B cell (primary cell): ENCODE measurements around the gene EIF4G1. TPM values are rescaled to one million over a fixed set of nuclear protein-coding genes. Genes with fewer than 3 reads are reported as not detected.

Experiments used
- ATAC-seq: fragments of 200-7000 bp; cut with Tn5 transposase; one replicate; pipeline ENCODE4 v1.10.0; 2021; ENCODE audit warnings: low read depth, mild to moderate bottlenecking, moderate number of reproducible peaks, moderate library complexity
- CTCF ChIA-PET: fragments of 350-600 bp; sonication (Branson Sonifier 250); formaldehyde crosslinking; loops from one replicate; lab custom pipeline; 2021; ENCODE audit warnings: antibody characterized with exemption, inconsistent platforms; lab: Charles Lee
- POLR2A ChIA-PET: fragments of 350-600 bp; sonication (Branson Sonifier 250); formaldehyde crosslinking; loops from one replicate; lab custom pipeline; 2021; ENCODE audit warnings: antibody characterized with exemption; lab: Charles Lee
- DNase-seq: peaks from one replicate; pipeline ENCODE4 v3.0.0; 2013
- H2AFZ ChIP-seq: 2 replicates; pipeline ENCODE4 v1.6.1; 2012; ENCODE audit warnings: mild to moderate bottlenecking, low read depth, low read length; ENCODE audit not compliant: insufficient read depth, poor library complexity, severe bottlenecking
- H3K27ac ChIP-seq, 2 donors: 1 replicate in 1 of 2; 2 replicates in 1 of 2; pipeline ENCODE4 v1.5.1; 2012 to 2013; ENCODE audit warnings: low read length in 2 of 2, mild to moderate bottlenecking in 2 of 2, moderate library complexity in 1 of 2
- H3K27me3 ChIP-seq, 4 experiments: fragments of 200-600 bp in 1 of 4; sonication (generic) in 1 of 4; replicated peaks in 1 of 4; 1 replicate in 2 of 4; 2 replicates in 2 of 4; pipeline versions ENCODE4 v1.6.1 to v1.7.0; 2013 to 2016; ENCODE audit warnings: low read length in 3 of 4, mild to moderate bottlenecking in 2 of 4, mixed read lengths in 1 of 4, moderate library complexity in 1 of 4; ENCODE audit not compliant: insufficient read depth in 4 of 4, control insufficient read depth in 3 of 4; ENCODE audit errors: control extremely low read depth in 1 of 4
- H3K36me3 ChIP-seq, 2 experiments: replicated peaks in 1 of 2; 1 replicate in 1 of 2; 2 replicates in 1 of 2; pipeline versions ENCODE4 v1.6.1 to v1.7.1; 2013; ENCODE audit warnings: low read length in 1 of 2; ENCODE audit not compliant: insufficient read depth in 2 of 2, control insufficient read depth in 1 of 2; ENCODE audit errors: control extremely low read depth in 1 of 2, extremely low read depth in 1 of 2
- H3K4me1 ChIP-seq, 2 donors: fragments of 200-600 bp in 1 of 2; sonication (generic) in 1 of 2; 1 replicate in 1 of 2; 2 replicates in 1 of 2; pipeline versions ENCODE4 v1.5.1 to v1.6.1; 2013 to 2017; ENCODE audit warnings: low read length in 2 of 2; ENCODE audit not compliant: control insufficient read depth in 2 of 2, insufficient read depth in 2 of 2
- H3K4me2 ChIP-seq: replicated peaks from 2 replicates; pipeline ENCODE3; 2012; ENCODE audit warnings: mild to moderate bottlenecking, low read depth, low read length; ENCODE audit not compliant: poor library complexity, severe bottlenecking
- H3K4me3 ChIP-seq, 5 experiments: fragments of 200-600 bp in 1 of 5; sonication (generic) in 1 of 5; 1 replicate in 3 of 5; 2 replicates in 2 of 5; pipeline versions ENCODE4 v1.5.1 to v1.7.0; 2011 to 2016; ENCODE audit warnings: low read length in 4 of 5, mild to moderate bottlenecking in 4 of 5, low read depth in 2 of 5, control low read depth in 1 of 5, moderate library complexity in 1 of 5; ENCODE audit not compliant: insufficient read depth in 1 of 5; ENCODE audit errors: control extremely low read depth in 1 of 5, extremely low read depth in 1 of 5
- H3K79me2 ChIP-seq: fragments of 200-600 bp; sonication (generic); one replicate; pipeline ENCODE4 v1.6.0; 2016; ENCODE audit warnings: low read length; ENCODE audit not compliant: control insufficient read depth, insufficient read depth
- H3K9ac ChIP-seq: fragments of 200-600 bp; sonication (generic); 2 replicates; pipeline ENCODE4 v1.6.1; 2017; ENCODE audit warnings: mild to moderate bottlenecking, low read length, moderate library complexity
- H3K9me3 ChIP-seq, 3 donors: one replicate each; pipeline versions ENCODE4 v1.6.1 to v1.7.1; 2013; ENCODE audit warnings: low read length in 2 of 3; ENCODE audit not compliant: control insufficient read depth in 2 of 3, insufficient read depth in 1 of 3; ENCODE audit errors: control extremely low read depth in 1 of 3
- H4K20me1 ChIP-seq: 2 replicates; pipeline ENCODE4 v1.6.0; 2012; ENCODE audit warnings: mild to moderate bottlenecking, low read length; ENCODE audit not compliant: insufficient read depth, control insufficient read depth, poor library complexity, severe bottlenecking
- H3K27ac Mint-ChIP-seq: one replicate; pipeline ENCODE4 v1.8.0; 2021; ENCODE audit warnings: mixed read lengths
- H3K27me3 Mint-ChIP-seq: one replicate; pipeline ENCODE4 v1.8.0; 2021; ENCODE audit warnings: mixed read lengths
- H3K4me1 Mint-ChIP-seq: one replicate; pipeline ENCODE4 v1.8.0; 2021; ENCODE audit warnings: mixed read lengths
- H3K4me3 Mint-ChIP-seq: one replicate; pipeline ENCODE4 v1.8.0; 2021; ENCODE audit warnings: mixed read lengths
- H3K9me3 Mint-ChIP-seq: one replicate; pipeline ENCODE4 v1.8.0; 2022; ENCODE audit warnings: mixed read lengths; ENCODE audit not compliant: insufficient read depth
- CTCF ChIP-seq: fragments of 200-600 bp; IDR thresholded peaks from one replicate; pipeline ENCODE4 v1.8.0; 2022; ENCODE audit warnings: antibody characterized with exemption, mild to moderate bottlenecking
- EZH2 ChIP-seq: IDR thresholded peaks from 2 replicates; pipeline ENCODE4 v1.6.1; 2012; ENCODE audit warnings: borderline replicate concordance, low read depth, mild to moderate bottlenecking, moderate library complexity, low read length; ENCODE audit not compliant: insufficient read depth, poor library complexity, severe bottlenecking
- WGBS: methylation state at CpG from one replicate; pipeline ENCODE4 v1.1.5; 2013; ENCODE audit warnings: missing lambda C conversion rate; ENCODE audit not compliant: insufficient coverage; 5-methylcytosine and 5-hydroxymethylcytosine counted together
- intact Hi-C: fragments of 100-400 bp; cut with micrococcal nuclease; formaldehyde crosslinking; loops from one replicate; pipeline ENCODE4 v1.10.0; 2022
- polyA plus RNA-seq: library from polyadenylated mRNA; depleted of rRNA; stranded (reverse); fragments of >200 nt; gene quantifications from 2 replicates; pipeline ENCODE4 v1.2.3, GENCODE V29; 2012
- total RNA-seq, 2 donors: library from RNA; stranded (reverse); fragments of 120-200 nt in 1 of 2; gene quantifications; 1 replicate in 1 of 2; 2 replicates in 1 of 2; pipeline versions ENCODE4 v1.2.3 to v1.2.4, GENCODE V29; 2013 to 2022

EIF4G1 gene
- total and polyA plus RNA-seq, 2 donors (not counting 1 experiment from before 2014, with no cell fraction given), result 65.8 to 160 TPM

GRCh38 chr3:184275961-184276910 is 38.2 kb upstream of the EIF4G1 start, which contains the start of gene ECE2:
Gene ECE2 (plus strand): TSS chr3:184276022. CDS start chr3:184276154, 132 bp downstream.
- Histone ChIP-seq H3K36me3 (no peaks in the 10 kb centered on the region), H3K79me2 (no peaks in the 10 kb centered on the region), H3K4me2 (no peak within 1 kb of the TSS), H3K27me3 (peaks cover 0 to 44% (median 17%) of the 10 kb centered on the region in 4 experiments), H3K4me1 (peaks cover 0 to 5% of the 10 kb centered on the region in 2 donors), H3K4me3 (no peak within 1 kb of the TSS), H4K20me1 (no peaks in the 10 kb centered on the region), H3K9me3 (peaks cover 0 to 11% (median 0%) of the 10 kb centered on the region in 3 donors), H3K9ac (no peak within 1 kb of the TSS), H2AFZ (no peak within 1 kb of the TSS), H3K27ac (no peak within 1 kb of the TSS)
- CTCF ChIA-PET, result no interaction called here
- ATAC-seq (no peak), DNase-seq (peak; percentile 3)
- WGBS, result 19% methylated on average over 60 of the region's 65 CpGs
- Mint-ChIP-seq H3K27ac (no peak within 1 kb of the TSS), H3K9me3 (no peaks in the 10 kb centered on the region), H3K27me3 (peaks cover 60% of the 10 kb centered on the region), H3K4me1 (peaks cover 4% of the 10 kb centered on the region), H3K4me3 (no peak within 1 kb of the TSS)
- intact Hi-C loops, result no loop called here
- TF ChIP-seq CTCF, result no peak
- no peak for TF ChIP-seq EZH2
- POLR2A ChIA-PET, result no interaction called here

- peaks cover 4% of the 10 kb centered on the region for H3K4me1 Mint-ChIP-seq
- no peak for ATAC-seq
- no peaks in the 10 kb centered on the region for H3K79me2 ChIP-seq
- WGBS, result 87% methylated on average over 6 of the region's 6 CpGs
- H3K27me3 Mint-ChIP-seq, result peaks cover 56% of the 10 kb centered on the region
- no peaks in the 10 kb centered on the region for H3K9me3 Mint-ChIP-seq
- CTCF ChIA-PET, result no interaction called here
- no peak overlapping the region for H3K4me3 ChIP-seq
- no peak overlapping the region for H3K9ac ChIP-seq
- no peaks in the 10 kb centered on the region for H3K36me3 ChIP-seq
- no peak for TF ChIP-seq EZH2
- TF ChIP-seq CTCF, result no peak
- peaks cover 0 to 8% (median 0%) of the 10 kb centered on the region in 3 donors for H3K9me3 ChIP-seq
- no peak overlapping the region for H3K4me2 ChIP-seq
- intact Hi-C loops, result no loop called here
- H3K4me3 Mint-ChIP-seq, result no peak overlapping the region
- no peak overlapping the region for H3K27ac Mint-ChIP-seq
- H4K20me1 ChIP-seq, result no peaks in the 10 kb centered on the region
- POLR2A ChIA-PET, result no interaction called here
- peaks cover 0 to 5% of the 10 kb centered on the region in 2 donors for H3K4me1 ChIP-seq
- no peak for DNase-seq
- no peak overlapping the region for H2AFZ ChIP-seq
- H3K27me3 ChIP-seq, result peaks cover 0 to 44% (median 17%) of the 10 kb centered on the region in 4 experiments
- no peak overlapping the region for H3K27ac ChIP-seq
Measured at GRCh38 chr3:184277366-184277765, 37.0 kb upstream of the EIF4G1 start.
